HepG2 (cell line): ENCODE results near the gene SYNJ2. TPM values are rescaled to one million over a fixed set of nuclear protein-coding genes. Genes with fewer than 3 reads are reported as not detected.
A peak's percentile ranks its signal among the peaks of the same experiment; 100 is the strongest.

Experiments
- BRCA1 ChIP-seq: sonication (generic); formaldehyde crosslinking; IDR thresholded peaks from 2 replicates; pipeline ENCODE4 v1.4.0; 2020; ENCODE audit warnings: missing genetic modification reagents
- KAT2B ChIP-seq: fragments of 150-350 bp; IDR thresholded peaks from 2 replicates; pipeline ENCODE4 v1.6.1; 2014; ENCODE audit warnings: low read depth, low read length, borderline replicate concordance
- MTA3 ChIP-seq: sonication (generic); formaldehyde crosslinking; IDR thresholded peaks from 2 replicates; pipeline ENCODE4 v1.4.0; 2020; ENCODE audit warnings: missing genetic modification reagents
- TARDBP ChIP-seq: sonication (generic); formaldehyde crosslinking; IDR thresholded peaks from 2 replicates; pipeline ENCODE4 v1.8.0; 2022; ENCODE audit warnings: mild to moderate bottlenecking, missing genetic modification reagents
- THYN1 ChIP-seq: sonication (generic); formaldehyde crosslinking; IDR thresholded peaks from 2 replicates; pipeline ENCODE4 v1.8.1; 2023; ENCODE audit warnings: low read depth, mild to moderate bottlenecking, moderate library complexity, missing genetic modification reagents, borderline replicate concordance
- WIZ ChIP-seq: sonication (generic); formaldehyde crosslinking; IDR thresholded peaks from 2 replicates; pipeline ENCODE4 v1.5.1; 2020; ENCODE audit warnings: mild to moderate bottlenecking, missing genetic modification reagents
- ZNF143 ChIP-seq: sonication (generic); formaldehyde crosslinking; IDR thresholded peaks from 2 replicates; pipeline ENCODE4 v1.4.0; 2020; ENCODE audit warnings: missing genetic modification reagents
- ZNF724P ChIP-seq: sonication (generic); formaldehyde crosslinking; IDR thresholded peaks from 2 replicates; pipeline ENCODE4 v1.8.0; 2022; ENCODE audit warnings: missing genetic modification reagents, borderline replicate concordance
- ZNF841 ChIP-seq: sonication (generic); formaldehyde crosslinking; IDR thresholded peaks from 2 replicates; pipeline ENCODE4 v1.8.1; 2023; ENCODE audit warnings: missing genetic modification reagents, borderline replicate concordance
- polyA plus RNA-seq, 8 experiments: library from polyadenylated mRNA; depleted of rRNA in 3 of 8; stranded (reverse) in 7 of 8; unstranded in 1 of 8; fragments of >200 nt; fragmentation: Illumina TruSeq in 4 of 8; extraction: Trizol in 4 of 8; gene quantifications; 2 replicates each; pipeline versions ENCODE4 v1.2.1 to v1.2.3, GENCODE V29; 2011 to 2016; ENCODE audit warnings: low read depth in 4 of 8, missing spikeins in 1 of 8, mixed read lengths in 1 of 8; ENCODE audit not compliant: insufficient read depth in 1 of 8
- total RNA-seq, 5 experiments: library from RNA; depleted of rRNA; stranded (reverse); fragments of >200 nt; fragmentation: Illumina TruSeq; extraction: Trizol; gene quantifications; 2 replicates each; pipeline ENCODE4 v1.2.3, GENCODE V29; 2016; ENCODE audit warnings: low read depth in 1 of 5
- TF ChIP-seq, protein P1 (sequence below): sonication (generic); formaldehyde crosslinking; IDR thresholded peaks from 2 replicates; pipeline ENCODE4 v1.4.0; 2020; ENCODE audit warnings: mild to moderate bottlenecking, missing genetic modification reagents
- TF ChIP-seq, protein P2 (sequence below): sonication (generic); formaldehyde crosslinking; IDR thresholded peaks from 2 replicates; pipeline ENCODE4 v1.4.0; 2020; ENCODE audit warnings: mild to moderate bottlenecking, missing genetic modification reagents
- TF ChIP-seq, protein P3 (sequence below): sonication (generic); formaldehyde crosslinking; IDR thresholded peaks from 2 replicates; pipeline ENCODE4 v1.4.0; 2020; ENCODE audit warnings: mild to moderate bottlenecking, low read depth, missing genetic modification reagents

Gene SYNJ2
- total and polyA plus RNA-seq, 2 of the 13 experiments (the other 11 are each of a cell fraction or from before 2014, with no cell fraction given) = 39.1 to 57.6 TPM

DNA sequence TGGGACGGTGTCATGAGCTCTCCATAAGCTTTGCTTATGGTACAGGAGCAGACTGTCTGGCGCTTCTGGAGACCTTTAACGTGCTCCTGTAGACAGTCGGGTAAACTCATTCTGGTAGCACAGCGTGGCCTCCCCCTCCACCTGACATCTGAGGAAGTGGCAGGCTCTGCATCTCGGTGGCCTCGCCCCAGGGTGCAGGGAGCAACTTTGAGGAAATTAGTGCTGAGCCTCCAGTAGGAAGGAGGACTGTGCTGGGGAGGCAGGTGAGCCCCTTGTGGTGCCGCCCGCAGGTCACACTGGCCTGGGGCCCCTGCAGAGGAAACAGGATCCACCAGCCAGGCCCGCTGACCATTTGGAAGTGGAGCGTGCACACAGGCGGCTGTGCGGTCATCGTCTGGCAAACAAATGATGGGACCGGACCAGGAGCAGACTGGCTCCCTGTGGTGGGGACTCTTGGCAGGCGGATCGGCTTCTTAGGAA, 57.9 kb downstream of the SYNJ2 start (continued):
- TF ChIP-seq, protein P1, sequence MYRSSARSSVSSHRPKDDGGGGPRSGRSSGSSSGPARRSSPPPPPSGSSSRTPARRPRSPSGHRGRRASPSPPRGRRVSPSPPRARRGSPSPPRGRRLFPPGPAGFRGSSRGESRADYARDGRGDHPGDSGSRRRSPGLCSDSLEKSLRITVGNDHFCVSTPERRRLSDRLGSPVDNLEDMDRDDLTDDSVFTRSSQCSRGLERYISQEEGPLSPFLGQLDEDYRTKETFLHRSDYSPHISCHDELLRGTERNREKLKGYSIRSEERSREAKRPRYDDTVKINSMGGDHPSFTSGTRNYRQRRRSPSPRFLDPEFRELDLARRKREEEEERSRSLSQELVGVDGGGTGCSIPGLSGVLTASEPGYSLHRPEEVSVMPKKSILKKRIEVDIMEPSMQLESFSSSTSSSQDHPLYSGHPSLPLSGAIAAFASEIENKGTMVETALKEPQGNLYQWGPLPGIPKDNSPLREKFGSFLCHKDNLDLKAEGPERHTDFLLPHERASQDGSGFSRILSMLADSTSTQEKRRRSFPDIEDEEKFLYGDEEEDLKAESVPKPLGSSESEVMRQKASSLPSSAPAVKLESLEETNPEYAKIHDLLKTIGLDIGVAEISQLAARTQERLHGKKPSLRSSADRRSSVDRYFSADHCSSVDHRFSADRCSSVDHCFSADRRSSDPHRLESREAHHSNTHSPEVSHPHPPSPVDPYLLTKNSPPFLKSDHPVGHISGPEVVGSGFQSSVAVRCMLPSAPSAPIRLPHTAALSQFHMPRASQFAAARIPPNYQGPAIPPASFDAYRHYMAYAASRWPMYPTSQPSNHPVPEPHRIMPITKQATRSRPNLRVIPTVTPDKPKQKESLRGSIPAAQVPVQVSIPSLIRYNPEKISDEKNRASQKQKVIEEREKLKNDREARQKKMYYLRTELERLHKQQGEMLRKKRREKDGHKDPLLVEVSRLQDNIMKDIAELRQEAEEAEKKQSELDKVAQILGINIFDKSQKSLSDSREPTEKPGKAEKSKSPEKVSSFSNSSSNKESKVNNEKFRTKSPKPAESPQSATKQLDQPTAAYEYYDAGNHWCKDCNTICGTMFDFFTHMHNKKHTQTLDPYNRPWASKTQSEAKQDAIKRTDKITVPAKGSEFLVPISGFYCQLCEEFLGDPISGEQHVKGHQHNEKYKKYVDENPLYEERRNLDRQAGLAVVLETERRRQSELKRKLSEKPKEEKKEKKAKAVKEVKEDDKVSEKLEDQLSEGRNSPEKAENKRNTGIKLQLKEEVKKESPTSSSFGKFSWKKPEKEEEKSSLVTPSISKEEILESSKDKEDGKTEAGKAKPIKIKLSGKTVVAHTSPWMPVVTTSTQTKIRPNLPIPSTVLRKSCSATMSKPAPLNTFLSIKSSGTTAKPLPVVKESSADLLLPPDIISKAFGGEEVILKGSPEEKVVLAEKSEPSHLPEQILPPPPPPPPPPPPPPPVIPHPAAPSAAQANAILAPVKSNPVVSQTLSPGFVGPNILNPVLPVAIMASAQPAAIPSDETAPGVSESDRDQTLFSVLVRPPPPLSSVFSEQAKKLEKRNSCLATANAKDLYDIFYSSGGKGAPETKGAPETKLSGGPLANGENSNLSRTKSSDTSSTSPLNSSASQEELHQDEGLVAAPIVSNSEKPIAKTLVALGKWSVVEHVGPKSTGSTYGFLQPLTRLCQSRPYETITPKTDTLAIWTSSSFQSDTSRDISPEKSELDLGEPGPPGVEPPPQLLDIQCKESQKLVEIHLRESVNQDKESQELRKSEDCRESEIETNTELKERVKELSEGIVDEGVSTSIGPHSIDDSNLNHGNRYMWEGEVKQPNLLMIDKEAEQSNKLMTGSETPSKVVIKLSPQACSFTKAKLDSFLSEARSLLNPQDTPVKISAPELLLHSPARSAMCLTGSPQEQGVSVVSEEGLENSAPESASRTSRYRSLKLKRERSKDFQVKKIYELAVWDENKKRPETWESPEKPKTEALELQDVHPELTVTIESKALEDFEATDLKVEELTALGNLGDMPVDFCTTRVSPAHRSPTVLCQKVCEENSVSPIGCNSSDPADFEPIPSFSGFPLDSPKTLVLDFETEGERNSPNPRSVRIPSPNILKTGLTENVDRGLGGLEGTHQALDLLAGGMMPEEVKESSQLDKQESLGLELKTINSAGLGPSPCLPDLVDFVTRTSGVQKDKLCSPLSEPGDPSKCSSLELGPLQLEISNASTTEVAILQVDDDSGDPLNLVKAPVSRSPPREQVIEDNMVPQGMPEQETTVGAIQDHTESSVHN = peak; percentile 9; the same call in 1 of the 2 replicates
- TF ChIP-seq, protein P2, sequence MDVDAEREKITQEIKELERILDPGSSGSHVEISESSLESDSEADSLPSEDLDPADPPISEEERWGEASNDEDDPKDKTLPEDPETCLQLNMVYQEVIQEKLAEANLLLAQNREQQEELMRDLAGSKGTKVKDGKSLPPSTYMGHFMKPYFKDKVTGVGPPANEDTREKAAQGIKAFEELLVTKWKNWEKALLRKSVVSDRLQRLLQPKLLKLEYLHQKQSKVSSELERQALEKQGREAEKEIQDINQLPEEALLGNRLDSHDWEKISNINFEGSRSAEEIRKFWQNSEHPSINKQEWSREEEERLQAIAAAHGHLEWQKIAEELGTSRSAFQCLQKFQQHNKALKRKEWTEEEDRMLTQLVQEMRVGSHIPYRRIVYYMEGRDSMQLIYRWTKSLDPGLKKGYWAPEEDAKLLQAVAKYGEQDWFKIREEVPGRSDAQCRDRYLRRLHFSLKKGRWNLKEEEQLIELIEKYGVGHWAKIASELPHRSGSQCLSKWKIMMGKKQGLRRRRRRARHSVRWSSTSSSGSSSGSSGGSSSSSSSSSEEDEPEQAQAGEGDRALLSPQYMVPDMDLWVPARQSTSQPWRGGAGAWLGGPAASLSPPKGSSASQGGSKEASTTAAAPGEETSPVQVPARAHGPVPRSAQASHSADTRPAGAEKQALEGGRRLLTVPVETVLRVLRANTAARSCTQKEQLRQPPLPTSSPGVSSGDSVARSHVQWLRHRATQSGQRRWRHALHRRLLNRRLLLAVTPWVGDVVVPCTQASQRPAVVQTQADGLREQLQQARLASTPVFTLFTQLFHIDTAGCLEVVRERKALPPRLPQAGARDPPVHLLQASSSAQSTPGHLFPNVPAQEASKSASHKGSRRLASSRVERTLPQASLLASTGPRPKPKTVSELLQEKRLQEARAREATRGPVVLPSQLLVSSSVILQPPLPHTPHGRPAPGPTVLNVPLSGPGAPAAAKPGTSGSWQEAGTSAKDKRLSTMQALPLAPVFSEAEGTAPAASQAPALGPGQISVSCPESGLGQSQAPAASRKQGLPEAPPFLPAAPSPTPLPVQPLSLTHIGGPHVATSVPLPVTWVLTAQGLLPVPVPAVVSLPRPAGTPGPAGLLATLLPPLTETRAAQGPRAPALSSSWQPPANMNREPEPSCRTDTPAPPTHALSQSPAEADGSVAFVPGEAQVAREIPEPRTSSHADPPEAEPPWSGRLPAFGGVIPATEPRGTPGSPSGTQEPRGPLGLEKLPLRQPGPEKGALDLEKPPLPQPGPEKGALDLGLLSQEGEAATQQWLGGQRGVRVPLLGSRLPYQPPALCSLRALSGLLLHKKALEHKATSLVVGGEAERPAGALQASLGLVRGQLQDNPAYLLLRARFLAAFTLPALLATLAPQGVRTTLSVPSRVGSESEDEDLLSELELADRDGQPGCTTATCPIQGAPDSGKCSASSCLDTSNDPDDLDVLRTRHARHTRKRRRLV (CRISPR knock-in tag) = no peak
- TF ChIP-seq BRCA1 (CRISPR knock-in tag) (no peak), THYN1 (no peak), ZNF143 (no peak), MTA3 (no peak; the same call in 1 of the 2 replicates), ZNF841 (CRISPR knock-in tag) (no peak), WIZ (no peak), TARDBP (CRISPR knock-in tag) (no peak), ZNF724P (CRISPR knock-in tag) (no peak), KAT2B (no peak)
- TF ChIP-seq, protein P3, sequence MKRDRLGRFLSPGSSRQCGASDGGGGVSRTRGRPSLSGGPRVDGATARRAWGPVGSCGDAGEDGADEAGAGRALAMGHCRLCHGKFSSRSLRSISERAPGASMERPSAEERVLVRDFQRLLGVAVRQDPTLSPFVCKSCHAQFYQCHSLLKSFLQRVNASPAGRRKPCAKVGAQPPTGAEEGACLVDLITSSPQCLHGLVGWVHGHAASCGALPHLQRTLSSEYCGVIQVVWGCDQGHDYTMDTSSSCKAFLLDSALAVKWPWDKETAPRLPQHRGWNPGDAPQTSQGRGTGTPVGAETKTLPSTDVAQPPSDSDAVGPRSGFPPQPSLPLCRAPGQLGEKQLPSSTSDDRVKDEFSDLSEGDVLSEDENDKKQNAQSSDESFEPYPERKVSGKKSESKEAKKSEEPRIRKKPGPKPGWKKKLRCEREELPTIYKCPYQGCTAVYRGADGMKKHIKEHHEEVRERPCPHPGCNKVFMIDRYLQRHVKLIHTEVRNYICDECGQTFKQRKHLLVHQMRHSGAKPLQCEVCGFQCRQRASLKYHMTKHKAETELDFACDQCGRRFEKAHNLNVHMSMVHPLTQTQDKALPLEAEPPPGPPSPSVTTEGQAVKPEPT (CRISPR knock-in tag) = no peak
